H1 (cell line): ENCODE results near the gene SLC6A12. TPM values are rescaled to one million over a fixed set of nuclear protein-coding genes. Genes with fewer than 3 reads are reported as not detected.

Experiments used
- CTCF ChIA-PET: fragments of 300-600 bp; sonication (Branson Sonifier 250); formaldehyde crosslinking; loops from one replicate; lab custom pipeline; 2021; ENCODE audit not compliant: partially characterized antibody; lab: Charles Lee
- POLR2A ChIA-PET: fragments of 300-600 bp; sonication (Branson Sonifier 250); formaldehyde crosslinking; loops from one replicate; lab custom pipeline; 2021; ENCODE audit warnings: inconsistent platforms; ENCODE audit not compliant: partially characterized antibody; lab: Charles Lee
- DNase-seq, 2 experiments: peaks; one replicate each; pipeline versions ENCODE4 v3.0.0 to v3.0.0-alpha.2; 2010 to 2022; ENCODE audit warnings: low spot score in 2 of 2, low read depth in 1 of 2, mixed read lengths in 1 of 2
- FAIRE-seq: peaks from 2 replicates; lab custom pipeline; 2011; peaks lifted over from hg19 to GRCh38; lab: Jason Lieb, UNC
- H2AFZ ChIP-seq: 2 replicates; pipeline ENCODE4 v1.8.1; 2012; ENCODE audit warnings: low read length, inconsistent platforms
- H2AK5ac ChIP-seq: 2 replicates; pipeline ENCODE4 v1.6.1; 2013; ENCODE audit warnings: low read depth, low read length
- H2BK120ac ChIP-seq: replicated peaks from 2 replicates; pipeline ENCODE3; 2013; ENCODE audit warnings: low read depth, low read length, inconsistent platforms
- H2BK12ac ChIP-seq: 2 replicates; pipeline ENCODE4 v1.6.1; 2013; ENCODE audit warnings: low read depth, low read length
- H2BK15ac ChIP-seq: 2 replicates; pipeline ENCODE4 v1.6.1; 2013; ENCODE audit warnings: low read length
- H2BK20ac ChIP-seq: 2 replicates; pipeline ENCODE4 v1.6.1; 2013; ENCODE audit warnings: low read length
- H2BK5ac ChIP-seq: 2 replicates; pipeline ENCODE4 v1.6.1; 2013; ENCODE audit warnings: low read depth, low read length
- H3K14ac ChIP-seq: 2 replicates; pipeline ENCODE4 v1.6.1; 2013; ENCODE audit warnings: inconsistent platforms; ENCODE audit not compliant: insufficient read length
- H3K18ac ChIP-seq: 2 replicates; pipeline ENCODE4 v1.6.1; 2013; ENCODE audit warnings: low read length; ENCODE audit errors: extremely low read depth
- H3K23ac ChIP-seq: 2 replicates; pipeline ENCODE4 v1.6.1; 2013; ENCODE audit warnings: inconsistent platforms; ENCODE audit not compliant: insufficient read length
- H3K23me2 ChIP-seq: 2 replicates; pipeline ENCODE4 v1.6.1; 2013; ENCODE audit warnings: low read depth, low read length
- H3K27ac ChIP-seq: 2 replicates; pipeline ENCODE4 v1.6.1; 2011; ENCODE audit warnings: low read depth, low read length, inconsistent platforms
- H3K27me3 ChIP-seq, 4 experiments: replicated peaks in 1 of 4; 1 replicate in 1 of 4; 2 replicates in 3 of 4; pipeline versions ENCODE4 v1.6.1 to v1.8.1; 2011 to 2013; ENCODE audit warnings: low read length in 3 of 4, mild to moderate bottlenecking in 3 of 4, inconsistent platforms in 2 of 4, mixed read lengths in 2 of 4, moderate library complexity in 1 of 4; ENCODE audit not compliant: control insufficient read depth in 3 of 4, insufficient read depth in 3 of 4; ENCODE audit errors: extremely low read depth in 1 of 4
- H3K36me3 ChIP-seq, 4 experiments: 2 replicates each; pipeline versions ENCODE4 v1.6.1 to v1.8.1; 2011 to 2013; ENCODE audit warnings: mild to moderate bottlenecking in 4 of 4, low read length in 3 of 4, moderate library complexity in 2 of 4, control low read depth in 1 of 4, inconsistent platforms in 1 of 4; ENCODE audit not compliant: insufficient read depth in 4 of 4, control insufficient read depth in 2 of 4
- H3K4ac ChIP-seq: replicated peaks from 2 replicates; pipeline ENCODE3; 2013; ENCODE audit warnings: low read length, low read depth, mixed read lengths, inconsistent platforms; ENCODE audit not compliant: insufficient read length
- H3K4me1 ChIP-seq, 4 experiments: replicated peaks in 1 of 4; 1 replicate in 1 of 4; 2 replicates in 3 of 4; pipeline versions ENCODE4 v1.6.1 to v1.8.1; 2011 to 2013; ENCODE audit warnings: low read length in 3 of 4, inconsistent platforms in 2 of 4, mixed read lengths in 1 of 4; ENCODE audit not compliant: insufficient read depth in 4 of 4, control insufficient read depth in 3 of 4
- H3K4me2 ChIP-seq, 2 experiments: 2 replicates each; pipeline versions ENCODE4 v1.6.1 to v1.8.1; 2011 to 2013; ENCODE audit warnings: low read depth in 2 of 2, low read length in 2 of 2, control low read depth in 1 of 2, inconsistent platforms in 1 of 2, mild to moderate bottlenecking in 1 of 2; ENCODE audit not compliant: insufficient read depth in 1 of 2
- H3K4me3 ChIP-seq, 4 experiments: fragments of 200-600, 300-600 bp in 1 of 4; sonication (generic), shearing (Covaris generic), sonication (Bioruptor Twin) in 1 of 4; 2 replicates each; pipeline versions ENCODE4 v1.5.1 to v1.8.1; 2011 to 2016; ENCODE audit warnings: low read length in 4 of 4, low read depth in 3 of 4, control low read depth in 2 of 4, inconsistent platforms in 2 of 4, mild to moderate bottlenecking in 2 of 4, mixed read lengths in 1 of 4, moderate library complexity in 1 of 4; ENCODE audit not compliant: insufficient read depth in 2 of 4; ENCODE audit errors: extremely low read depth in 1 of 4
- H3K56ac ChIP-seq: replicated peaks from 2 replicates; pipeline ENCODE3; 2013; ENCODE audit warnings: low read depth, mild to moderate bottlenecking, mixed read lengths, low read length, inconsistent platforms; ENCODE audit not compliant: insufficient read length
- H3K79me1 ChIP-seq: 2 replicates; pipeline ENCODE4 v1.6.1; 2013; ENCODE audit warnings: low read depth, low read length, control low read depth
- H3K79me2 ChIP-seq, 2 experiments: 2 replicates each; pipeline versions ENCODE4 v1.6.1 to v1.8.1; 2012 to 2013; ENCODE audit warnings: low read length in 2 of 2, mild to moderate bottlenecking in 2 of 2, inconsistent platforms in 1 of 2; ENCODE audit not compliant: insufficient read depth in 2 of 2, control insufficient read depth in 1 of 2
- H3K9ac ChIP-seq, 4 experiments: replicated peaks in 1 of 4; 1 replicate in 1 of 4; 2 replicates in 3 of 4; pipeline versions ENCODE4 v1.6.1 to v1.8.1; 2011 to 2013; ENCODE audit warnings: low read depth in 3 of 4, low read length in 3 of 4, control low read depth in 2 of 4, mild to moderate bottlenecking in 2 of 4, moderate library complexity in 2 of 4, inconsistent platforms in 1 of 4; ENCODE audit errors: extremely low read depth in 1 of 4
- H3K9me3 ChIP-seq, 2 experiments: 2 replicates each; pipeline versions ENCODE4 v1.6.1 to v1.8.1; 2012 to 2013; ENCODE audit warnings: mild to moderate bottlenecking in 2 of 2, moderate library complexity in 2 of 2, control low read depth in 1 of 2, inconsistent platforms in 1 of 2, low read depth in 1 of 2, low read length in 1 of 2, mixed read lengths in 1 of 2; ENCODE audit not compliant: insufficient read depth in 2 of 2
- H4K20me1 ChIP-seq, 2 experiments: replicated peaks in 1 of 2; 2 replicates each; pipeline versions ENCODE3 to v1.8.1; 2011 to 2013; ENCODE audit warnings: inconsistent platforms in 2 of 2, low read length in 2 of 2, mild to moderate bottlenecking in 1 of 2; ENCODE audit not compliant: insufficient read depth in 2 of 2, control insufficient read depth in 1 of 2
- H4K5ac ChIP-seq: 2 replicates; pipeline ENCODE4 v1.6.1; 2013; ENCODE audit warnings: low read length, low read depth, mixed read lengths, inconsistent platforms; ENCODE audit not compliant: insufficient read length
- H4K8ac ChIP-seq: 2 replicates; pipeline ENCODE4 v1.8.0; 2013; ENCODE audit warnings: mild to moderate bottlenecking, moderate library complexity, low read length, inconsistent platforms; ENCODE audit not compliant: insufficient read depth; ENCODE audit errors: extremely low read depth
- H4K91ac ChIP-seq: replicated peaks from 2 replicates; pipeline ENCODE3; 2013; ENCODE audit warnings: low read length, mixed read lengths, inconsistent platforms; ENCODE audit not compliant: insufficient read length
- CBX5 ChIP-seq: fragments of 300-800, 300-1000 bp; sonication (generic); IDR thresholded peaks from 2 replicates; pipeline ENCODE4 v1.7.1; 2016; ENCODE audit warnings: antibody characterized with exemption, low read length, low read depth
- CHD1 ChIP-seq: IDR thresholded peaks from 2 replicates; pipeline ENCODE4 v1.6.1; 2012; ENCODE audit warnings: low read depth, low read length, improper control_type of control experiment
- CTBP2 ChIP-seq: IDR thresholded peaks from 2 replicates; pipeline ENCODE4 v1.7.0; 2011; ENCODE audit warnings: borderline replicate concordance, mild to moderate bottlenecking, moderate library complexity, mixed read lengths, low read length; ENCODE audit not compliant: insufficient read depth, insufficient read length
- EZH2 ChIP-seq: fragments of 200-600 bp; sonication (generic); IDR thresholded peaks from 2 replicates; pipeline ENCODE4 v1.7.1; 2012; ENCODE audit warnings: low read depth, mild to moderate bottlenecking, moderate library complexity, low read length, inconsistent platforms; ENCODE audit not compliant: severe bottlenecking
- NRF1 ChIP-seq: IDR thresholded peaks from 2 replicates; pipeline ENCODE4 v1.6.1; 2011; ENCODE audit warnings: mild to moderate bottlenecking, low read depth, low read length, improper control_type of control experiment
- POLR2A ChIP-seq, 2 experiments: IDR thresholded peaks; 1 replicate in 1 of 2; 2 replicates in 1 of 2; pipeline ENCODE4 v1.6.1; 2011; ENCODE audit warnings: low read depth in 2 of 2, low read length in 2 of 2, mild to moderate bottlenecking in 2 of 2; ENCODE audit errors: control extremely low read depth in 1 of 2
- RAD21 ChIP-seq, 2 experiments: IDR thresholded peaks in 1 of 2; conservative IDR thresholded peaks in 1 of 2; 2 replicates each; pipeline ENCODE4 v1.6.1; 2011; ENCODE audit warnings: low read depth in 2 of 2, low read length in 2 of 2, improper control_type of control experiment in 1 of 2, inconsistent platforms in 1 of 2, mild to moderate bottlenecking in 1 of 2, moderate library complexity in 1 of 2
- RBBP5 ChIP-seq: IDR thresholded peaks from 2 replicates; pipeline ENCODE4 v1.7.1; 2012; ENCODE audit warnings: low read depth, mild to moderate bottlenecking, inconsistent platforms, low read length, moderate library complexity, borderline replicate concordance
- SP1 ChIP-seq: IDR thresholded peaks from 2 replicates; pipeline ENCODE4 v1.6.1; 2011; ENCODE audit warnings: low read depth, low read length
- SP2 ChIP-seq: IDR thresholded peaks from 2 replicates; pipeline ENCODE4 v1.6.1; 2012; ENCODE audit warnings: mild to moderate bottlenecking, low read length, inconsistent platforms
- SUZ12 ChIP-seq: fragments of 200-600 bp; sonication (generic); IDR thresholded peaks from 2 replicates; pipeline ENCODE4 v1.6.1; 2012; ENCODE audit warnings: mild to moderate bottlenecking, inconsistent platforms, low read length, moderate library complexity, mixed read lengths
- YY1 ChIP-seq: IDR thresholded peaks from 2 replicates; pipeline ENCODE4 v1.6.1; 2011; ENCODE audit warnings: low read depth, mild to moderate bottlenecking, low read length
- WGBS, 2 experiments: shearing (Covaris generic) in 1 of 2; methylation state at CpG; one replicate each; pipeline versions ENCODE4 v1.1.6 to v1.1.7; 2013 to 2015; ENCODE audit warnings: low lambda C conversion rate in 2 of 2, mixed read lengths in 2 of 2, inconsistent platforms in 1 of 2, low coverage in 1 of 2, missing lambda C conversion rate in 1 of 2; ENCODE audit not compliant: insufficient replicate concordance in 2 of 2, insufficient coverage in 1 of 2, insufficient read length in 1 of 2; ENCODE audit errors: extremely low coverage in 1 of 2, missing lambda C conversion rate in 1 of 2; 5-methylcytosine and 5-hydroxymethylcytosine counted together
- polyA plus RNA-seq, 7 experiments: library from polyadenylated mRNA; depleted of rRNA in 3 of 7; stranded (reverse) in 5 of 7; unstranded in 2 of 7; fragments of >200 nt in 5 of 7; fragments of 200-250 nt in 2 of 7; gene quantifications; 1 replicate in 5 of 7; 2 replicates in 1 of 7; 4 replicates in 1 of 7; pipeline versions ENCODE4 v1.2.1 to v1.2.3, GENCODE V29; 2011 to 2013; ENCODE audit warnings: missing spikeins in 2 of 7, mixed read lengths in 2 of 7
- total RNA-seq: library from RNA; stranded (reverse); fragmentation: NEBNext Ultra II Directional; extraction: Animal tissue kit (Norgen Biotek cat#: 25700); gene quantifications from 2 replicates; pipeline ENCODE4 v1.2.1, GENCODE V29; 2021
- TF ChIP-seq, protein P1 (sequence below): IDR thresholded peaks from 2 replicates; pipeline ENCODE4 v1.6.1; 2011; ENCODE audit warnings: low read depth, mild to moderate bottlenecking, low read length; ENCODE audit not compliant: insufficient read depth

The SLC6A12 gene
- total and polyA plus RNA-seq, 2 of the 8 experiments (the other 6 are each of a cell fraction or from before 2014, with no cell fraction given), result 0.70 to 1.1 TPM

DNA sequence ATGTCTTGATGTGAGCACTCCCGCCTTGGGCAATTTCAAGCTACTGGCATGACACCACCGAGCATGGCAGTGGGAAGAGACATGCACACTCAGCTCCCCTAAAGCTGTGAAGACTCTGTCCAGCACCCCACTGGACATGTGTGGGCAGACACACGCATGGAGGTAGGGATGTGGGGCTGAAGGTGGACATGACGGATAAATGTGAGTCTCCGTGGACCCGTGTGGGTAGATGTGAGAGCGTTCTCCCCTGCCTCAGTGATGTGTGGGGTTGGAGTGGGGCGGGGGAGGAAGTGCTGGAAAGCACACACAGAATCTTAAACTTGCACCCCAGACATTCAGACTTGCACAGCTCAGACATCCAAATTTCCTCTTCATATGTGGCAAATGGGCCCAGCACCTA lies 12.6 kb downstream of the SLC6A12 start:
- Histone ChIP-seq H3K36me3 (no peaks in the 10 kb centered on the region; a peak in 1 of 8 replicates), H4K8ac (no peak overlapping the region), H4K20me1 (peaks cover 0 to 2% of the 10 kb centered on the region in 2 experiments), H3K4me2 (no peak overlapping the region; a peak in 1 of 4 replicates), H3K27ac (no peak overlapping the region), H2BK5ac (no peak overlapping the region), H3K23ac (no peak overlapping the region), H2AK5ac (peak overlapping the region; percentile 1; the same call in 1 of the 2 replicates), H2BK120ac (no peak overlapping the region), H3K4me3 (no peak overlapping the region), H3K27me3 (peaks cover 5 to 46% (median 33%) of the 10 kb centered on the region in 4 experiments), H2BK20ac (no peak overlapping the region; the same call in 1 of the 2 replicates), H4K5ac (no peak overlapping the region), H3K56ac (no peak overlapping the region), H2BK15ac (peak overlapping the region; percentile 19; the same call in 1 of the 2 replicates), H2AFZ (no peak overlapping the region), H4K91ac (no peak overlapping the region), H3K79me2 (no peaks in the 10 kb centered on the region), H3K18ac (no peak overlapping the region), H3K23me2 (peaks cover 8% of the 10 kb centered on the region; the same call in 1 of the 2 replicates), H3K79me1 (no peaks in the 10 kb centered on the region), H3K14ac (no peak overlapping the region), H3K4me1 (peaks cover 7 to 18% (median 12%) of the 10 kb centered on the region in 4 experiments), H3K9ac (no peak overlapping the region), H3K4ac (peak overlapping the region; percentile 41), H3K9me3 (no peaks in the 10 kb centered on the region), H2BK12ac (peak overlapping the region; percentile 75; the same call in 1 of the 2 replicates)
- ChIA-PET CTCF (interaction anchor here (0.9 to 7.3 kb wide), 8 partner anchors 11 to 84 kb away, joined by 3 to 74 read pairs (median 9); no protein-coding TSS in a partner anchor), POLR2A (interaction anchor here (1.0 kb wide), 1 partner anchor 26 kb away, joined by 3 read pairs; no protein-coding TSS in a partner anchor)
- FAIRE-seq (no peak), DNase-seq (no peak)
- 81% methylated on average over 8 of the region's 8 CpGs; no CpG with 5 or more reads in 1 of the 2 experiments for WGBS, 2 experiments
- no peak for TF ChIP-seq SUZ12
- no peak for TF ChIP-seq CBX5
- no peak for TF ChIP-seq SP2
- TF ChIP-seq RAD21 (IDR thresholded peaks at IDR 0.05 in 1 of 2, conservative IDR thresholded peaks at IDR 0.05 in 1 of 2; ENCODE audit: low read depth in 2 of 2, low read length in 2 of 2), result no peak
- TF ChIP-seq CHD1, result no peak
- TF ChIP-seq NRF1, result no peak
- no peak for TF ChIP-seq YY1
- TF ChIP-seq CTBP2, result no peak
- TF ChIP-seq SP1, result no peak
- TF ChIP-seq, protein P1, sequence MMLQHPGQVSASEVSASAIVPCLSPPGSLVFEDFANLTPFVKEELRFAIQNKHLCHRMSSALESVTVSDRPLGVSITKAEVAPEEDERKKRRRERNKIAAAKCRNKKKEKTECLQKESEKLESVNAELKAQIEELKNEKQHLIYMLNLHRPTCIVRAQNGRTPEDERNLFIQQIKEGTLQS, result no peak
- TF ChIP-seq EZH2, result no peak
- TF ChIP-seq RBBP5, result no peak
- TF ChIP-seq POLR2A (IDR thresholded peaks at IDR 0.05; ENCODE audit: control extremely low read depth in 1 of 2, low read depth in 2 of 2, low read length in 2 of 2), result no peak
